CD4-positive, alpha-beta memory T cell (primary cell): ENCODE measurements around the gene HOXC9. TPM values are rescaled to one million over a fixed set of nuclear protein-coding genes. Genes with fewer than 3 reads are reported as not detected.
A peak's percentile ranks its signal among the peaks of the same experiment; 100 is the strongest.

Experiments
- CTCF ChIA-PET: fragments of 350-600 bp; sonication (Branson Sonifier 250); formaldehyde crosslinking; loops from one replicate; lab custom pipeline; 2021; ENCODE audit warnings: inconsistent platforms; ENCODE audit not compliant: partially characterized antibody; lab: Charles Lee
- POLR2A ChIA-PET: fragments of 350-600 bp; sonication (Branson Sonifier 250); formaldehyde crosslinking; loops from one replicate; lab custom pipeline; 2021; ENCODE audit not compliant: partially characterized antibody; lab: Charles Lee
- DNase-seq, 5 donors: peaks; one replicate each; pipeline versions ENCODE4 v3.0.0 to v3.0.0-alpha.2; 2020 to 2022; ENCODE audit warnings: mixed read lengths in 1 of 5
- H3K27ac ChIP-seq: one replicate; pipeline ENCODE4 v1.7.0; 2013; ENCODE audit warnings: low read depth, low read length
- H3K27me3 ChIP-seq: 2 replicates; pipeline ENCODE4 v1.7.0; 2013; ENCODE audit warnings: mild to moderate bottlenecking, low read length, moderate library complexity; ENCODE audit not compliant: insufficient read depth
- H3K36me3 ChIP-seq: 2 replicates; pipeline ENCODE4 v1.7.0; 2013; ENCODE audit warnings: mild to moderate bottlenecking, low read length, moderate library complexity; ENCODE audit not compliant: insufficient read depth
- H3K4me1 ChIP-seq: 2 replicates; pipeline ENCODE4 v1.7.0; 2013; ENCODE audit warnings: mild to moderate bottlenecking, low read length, moderate library complexity; ENCODE audit not compliant: insufficient read depth
- H3K4me3 ChIP-seq, 2 donors: one replicate each; pipeline ENCODE4 v1.7.0; 2013; ENCODE audit warnings: low read length in 2 of 2, mild to moderate bottlenecking in 1 of 2
- H3K9me3 ChIP-seq, 2 donors: one replicate each; pipeline ENCODE4 v1.7.0; 2013; ENCODE audit warnings: low read length in 2 of 2, control low read depth in 1 of 2; ENCODE audit not compliant: control insufficient read depth in 1 of 2
- H3K27ac Mint-ChIP-seq, 7 donors: one replicate each; pipeline ENCODE4 v1.8.0; 2020 to 2021; ENCODE audit warnings: mixed read lengths in 7 of 7, mild to moderate bottlenecking in 6 of 7, inconsistent platforms in 3 of 7, moderate library complexity in 3 of 7
- H3K27me3 Mint-ChIP-seq, 2 donors: one replicate each; pipeline ENCODE4 v1.8.0; 2020 to 2021; ENCODE audit warnings: mixed read lengths in 2 of 2
- H3K36me3 Mint-ChIP-seq, 2 donors: one replicate each; pipeline ENCODE4 v1.8.0; 2020 to 2021; ENCODE audit warnings: mixed read lengths in 2 of 2, inconsistent platforms in 1 of 2, mild to moderate bottlenecking in 1 of 2
- H3K4me1 Mint-ChIP-seq, 4 donors: one replicate each; pipeline ENCODE4 v1.8.0; 2020 to 2021; ENCODE audit warnings: mixed read lengths in 4 of 4, mild to moderate bottlenecking in 1 of 4
- H3K4me3 Mint-ChIP-seq, 8 donors: one replicate each; pipeline ENCODE4 v1.8.0; 2020 to 2021; ENCODE audit warnings: mixed read lengths in 8 of 8, mild to moderate bottlenecking in 7 of 8, moderate library complexity in 6 of 8, inconsistent platforms in 3 of 8
- H3K9me3 Mint-ChIP-seq, 8 donors: one replicate each; pipeline ENCODE4 v1.8.0; 2020 to 2021; ENCODE audit warnings: mixed read lengths in 8 of 8, mild to moderate bottlenecking in 5 of 8, inconsistent platforms in 3 of 8, moderate library complexity in 1 of 8
- intact Hi-C: fragments of 100-400 bp; cut with micrococcal nuclease; formaldehyde crosslinking; loops from one replicate; pipeline ENCODE4 v1.15.1; 2023
- polyA plus RNA-seq, 2 donors: library from polyadenylated mRNA; unstranded; fragments of 300-500 nt; fragmentation: Illumina TruSeq; gene quantifications; one replicate each; pipeline ENCODE4 v1.2.3, GENCODE V29; 2021
- total RNA-seq, 2 experiments: library from RNA; stranded (reverse); gene quantifications; one replicate each; pipeline ENCODE4 v1.2.3, GENCODE V29; 2021

Gene HOXC9
- total and polyA plus RNA-seq, 4 experiments from 2014 or later = not detected

GRCh38 chr12:53993162-53994008, 6.6 kb upstream of the HOXC9 start:
- Histone ChIP-seq H3K27ac (no peak overlapping the region), H3K4me3 (no peak overlapping the region), H3K4me1 (peaks cover 46% of the 10 kb centered on the region), H3K9me3 (no peaks in the 10 kb centered on the region), H3K36me3 (no peaks in the 10 kb centered on the region), H3K27me3 (peaks cover 96% of the 10 kb centered on the region)
- no peak for DNase-seq
- H3K27me3 Mint-ChIP-seq = peaks cover 79 to 87% of the 10 kb centered on the region in 2 donors
- H3K9me3 Mint-ChIP-seq = peaks cover 0 to 8% (median 1%) of the 10 kb centered on the region in 8 donors
- intact Hi-C loops = loop anchor here (10.0 kb wide), 1 partner anchor 361 kb away; no protein-coding TSS in a partner anchor
- CTCF ChIA-PET = no interaction called here
- no peaks in the 10 kb centered on the region for H3K36me3 Mint-ChIP-seq
- H3K4me1 Mint-ChIP-seq = peaks cover 24 to 71% (median 37%) of the 10 kb centered on the region in 4 donors
- POLR2A ChIA-PET = no interaction called here
- H3K4me3 Mint-ChIP-seq = peak overlapping the region in 7 of 8 donors; percentile 41 to 82 (median 66)
- peak overlapping the region in 3 of 7 donors; percentile 51 to 86 (median 80) for H3K27ac Mint-ChIP-seq

GRCh38 chr12:53994009-53994263, 6.0 kb upstream of the HOXC9 start:
- Mint-ChIP-seq H3K9me3 (peaks cover 0 to 12% (median 1%) of the 10 kb centered on the region in 8 donors), H3K27ac (peak overlapping the region in 3 of 7 donors; percentile 51 to 86 (median 80)), H3K4me1 (peaks cover 24 to 71% (median 36%) of the 10 kb centered on the region in 4 donors), H3K4me3 (peak overlapping the region in 7 of 8 donors; percentile 14 to 82 (median 66)), H3K27me3 (peaks cover 80 to 89% of the 10 kb centered on the region in 2 donors), H3K36me3 (no peaks in the 10 kb centered on the region)
- Histone ChIP-seq H3K27me3 (peaks cover 96% of the 10 kb centered on the region), H3K36me3 (no peaks in the 10 kb centered on the region), H3K9me3 (no peaks in the 10 kb centered on the region), H3K4me1 (peaks cover 42% of the 10 kb centered on the region), H3K27ac (no peak overlapping the region), H3K4me3 (no peak overlapping the region)
- ChIA-PET CTCF (no interaction called here), POLR2A (no interaction called here)
- no peak for DNase-seq
- intact Hi-C loops = loop anchor here (10.0 kb wide), 1 partner anchor 361 kb away; no protein-coding TSS in a partner anchor

GRCh38 chr12:53994264-53995001, 5.5 kb upstream of the HOXC9 start:
- no peak for DNase-seq
- H3K27ac Mint-ChIP-seq = peak overlapping the region in 4 of 7 donors; percentile 43 to 86 (median 66)

DNA sequence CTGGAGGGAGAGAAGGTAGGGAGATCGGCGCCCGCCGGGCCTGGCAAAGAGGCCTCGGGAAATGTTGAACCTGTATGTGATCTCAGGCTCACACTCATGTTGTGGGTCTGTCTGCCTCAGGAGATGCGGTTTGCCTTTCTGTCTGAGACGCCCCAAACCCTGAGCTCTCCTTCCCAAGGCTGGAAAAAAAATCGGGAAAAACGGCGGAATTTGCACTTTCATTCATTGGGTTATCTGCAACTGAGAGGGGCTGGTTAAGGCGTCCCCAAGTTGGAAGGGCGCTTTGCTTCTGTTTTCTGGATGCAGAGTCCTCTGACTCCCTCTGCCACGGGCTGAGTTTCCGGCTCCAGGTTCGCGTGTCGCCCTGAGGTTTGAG, 5.0 kb upstream of the HOXC9 start:
- peaks cover 93% of the 10 kb centered on the region for H3K27me3 ChIP-seq
- Mint-ChIP-seq H3K4me1 (peaks cover 15 to 71% (median 32%) of the 10 kb centered on the region in 4 donors), H3K27ac (peak overlapping the region in 3 of 7 donors; percentile 23 to 80 (median 77)), H3K36me3 (no peaks in the 10 kb centered on the region), H3K9me3 (peaks cover 0 to 11% (median 1%) of the 10 kb centered on the region in 8 donors), H3K27me3 (peaks cover 77 to 84% of the 10 kb centered on the region in 2 donors), H3K4me3 (peak overlapping the region; percentile 68 to 89 (median 80))
- H3K27ac ChIP-seq = no peak overlapping the region
- H3K4me1 ChIP-seq = peaks cover 37% of the 10 kb centered on the region
- H3K36me3 ChIP-seq = no peaks in the 10 kb centered on the region
- CTCF ChIA-PET = no interaction called here
- POLR2A ChIA-PET = interaction anchor here (0.6 kb wide), 1 partner anchor 39 kb away, joined by 3 read pairs; no protein-coding TSS in a partner anchor
- no peaks in the 10 kb centered on the region for H3K9me3 ChIP-seq
- peak overlapping the region; percentile 29 to 64 for H3K4me3 ChIP-seq
- intact Hi-C loops = loop anchor here (10.0 kb wide), 1 partner anchor 360 kb away; no protein-coding TSS in a partner anchor
- DNase-seq = no peak

More at GRCh38 chr12:53994264-53995001, 5.5 kb upstream of the HOXC9 start:
- Mint-ChIP-seq H3K36me3 (no peaks in the 10 kb centered on the region), H3K4me3 (peak overlapping the region; percentile 68 to 89 (median 80)), H3K4me1 (peaks cover 20 to 71% (median 32%) of the 10 kb centered on the region in 4 donors), H3K27me3 (peaks cover 77 to 86% of the 10 kb centered on the region in 2 donors), H3K9me3 (peaks cover 0 to 11% (median 1%) of the 10 kb centered on the region in 8 donors)
- ChIA-PET CTCF (no interaction called here), POLR2A (no interaction called here)
- peaks cover 37% of the 10 kb centered on the region for H3K4me1 ChIP-seq
- no peak overlapping the region for H3K4me3 ChIP-seq
- intact Hi-C loops = loop anchor here (10.0 kb wide), 1 partner anchor 360 kb away; no protein-coding TSS in a partner anchor
- H3K27ac ChIP-seq = no peak overlapping the region
- no peaks in the 10 kb centered on the region for H3K9me3 ChIP-seq
- no peaks in the 10 kb centered on the region for H3K36me3 ChIP-seq
- H3K27me3 ChIP-seq = peaks cover 93% of the 10 kb centered on the region

DNA sequence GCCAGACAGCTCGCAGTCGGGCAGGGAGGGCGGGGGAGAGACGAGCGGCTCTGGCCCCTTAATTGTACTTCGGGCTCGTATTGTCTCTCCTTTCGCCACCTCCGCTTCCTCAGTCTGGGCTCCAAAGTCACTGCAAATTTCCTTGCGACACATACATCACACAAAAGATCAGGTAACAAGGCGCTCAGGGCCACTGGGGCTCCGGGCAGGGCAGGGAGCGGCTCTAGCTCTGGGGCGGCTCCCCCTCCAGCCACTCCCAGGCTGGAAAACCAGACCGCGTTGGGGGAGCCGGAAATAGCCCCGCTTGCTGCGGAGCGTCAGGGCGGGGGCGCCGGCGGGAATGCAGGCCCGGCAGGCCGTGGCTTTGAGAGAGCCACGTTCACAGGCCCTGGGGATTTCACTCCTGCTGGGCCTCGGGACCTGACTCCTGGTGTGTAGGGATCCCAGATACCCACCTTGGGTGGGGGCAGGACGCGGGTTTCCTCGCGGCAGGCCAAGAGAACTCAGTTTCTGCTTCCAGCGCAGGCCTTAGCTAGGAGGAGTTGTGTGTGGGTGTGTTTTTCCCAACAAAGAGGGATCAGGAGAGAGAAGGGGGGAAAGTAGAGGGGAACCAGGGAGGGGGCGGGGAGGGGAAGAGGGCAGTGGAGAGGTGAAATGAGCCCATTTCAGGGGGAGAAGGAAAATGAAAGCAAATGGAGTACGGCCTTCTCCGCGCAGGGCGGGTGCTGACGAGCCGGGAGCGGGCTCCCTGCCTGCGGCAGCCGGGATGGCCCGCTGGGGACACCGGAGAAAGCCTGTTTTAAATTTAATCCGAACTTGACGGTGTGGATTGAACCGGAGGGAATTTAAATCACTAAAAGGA, 4.4 kb upstream of the HOXC9 start:
- Histone ChIP-seq H3K27me3 (peaks cover 92% of the 10 kb centered on the region), H3K4me1 (peaks cover 42% of the 10 kb centered on the region), H3K9me3 (no peaks in the 10 kb centered on the region), H3K27ac (no peak overlapping the region), H3K36me3 (no peaks in the 10 kb centered on the region), H3K4me3 (peak overlapping the region; percentile 29 to 64)
- Mint-ChIP-seq H3K4me1 (peaks cover 10 to 67% (median 29%) of the 10 kb centered on the region in 4 donors), H3K4me3 (peak overlapping the region; percentile 71 to 89 (median 82)), H3K27ac (peak overlapping the region in 4 of 7 donors; percentile 48 to 80 (median 72)), H3K9me3 (peaks cover 0 to 11% (median 1%) of the 10 kb centered on the region in 8 donors), H3K27me3 (peaks cover 74 to 83% of the 10 kb centered on the region in 2 donors), H3K36me3 (no peaks in the 10 kb centered on the region)
- DNase-seq = no peak
- POLR2A ChIA-PET = interaction anchor here (0.6 kb wide), 1 partner anchor 39 kb away, joined by 3 read pairs; no protein-coding TSS in a partner anchor
- CTCF ChIA-PET = no interaction called here
- intact Hi-C loops = loop anchor here (10.0 kb wide), 1 partner anchor 359 kb away; no protein-coding TSS in a partner anchor
